GM18861 (cell line): Measurements from ENCODE around the gene SCRN1.
"Not testable (repeated sequence)": the region's sequence is repeated elsewhere in the genome, so short reads cannot be mapped to it uniquely, and the experiment has no call there.

Experiments used
- ATAC-seq: cut with Tn5 transposase; IDR thresholded peaks from one replicate; pipeline ENCODE4 v1.9.1; 2021; ENCODE audit not compliant: unreplicated experiment

SCRN1 gene

GRCh38 chr7:29893351-29893965 is 96.1 kb downstream of the SCRN1 start:
- no peak for ATAC-seq

DNA sequence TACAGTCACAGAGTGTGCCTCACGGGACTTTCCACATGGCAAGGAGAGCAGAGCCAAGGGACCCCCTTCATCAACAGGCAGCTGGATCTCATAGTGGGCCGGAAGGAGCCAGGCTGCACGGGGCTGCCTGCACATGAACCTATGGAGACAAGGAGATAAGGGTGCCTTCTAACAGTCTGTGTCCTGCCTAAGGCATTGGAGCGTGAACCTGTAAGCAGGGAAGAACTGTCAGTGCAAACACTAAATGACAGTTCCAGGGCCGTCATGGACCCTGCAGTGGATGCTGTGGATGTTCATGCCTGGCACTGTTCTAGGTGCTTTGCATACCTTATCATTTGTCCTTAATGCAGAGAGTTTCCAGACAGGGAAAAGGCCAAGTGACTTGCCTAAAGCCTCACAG is 97.4 kb downstream of the SCRN1 start:
- no peak for ATAC-seq

DNA sequence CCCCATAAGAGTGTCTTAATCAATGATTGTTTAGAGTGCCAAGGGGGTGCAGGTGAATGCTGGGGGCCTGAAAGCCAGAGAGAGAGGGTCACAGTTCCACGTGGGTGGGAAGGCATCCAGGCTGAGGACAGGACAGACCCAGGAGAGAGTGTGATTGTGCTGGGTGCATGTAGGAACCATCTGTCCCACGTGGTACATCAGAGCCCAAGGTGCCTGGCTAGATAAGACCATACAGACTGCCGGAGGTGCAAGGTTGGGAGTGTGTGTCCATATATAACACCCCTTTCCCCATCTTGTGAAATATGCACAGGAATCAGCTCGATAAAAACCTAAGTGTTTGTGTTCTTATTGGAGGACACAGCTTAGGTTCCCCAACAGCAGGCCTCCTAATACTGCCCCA is 97.8 kb downstream of the SCRN1 start:
- ATAC-seq = no peak

DNA sequence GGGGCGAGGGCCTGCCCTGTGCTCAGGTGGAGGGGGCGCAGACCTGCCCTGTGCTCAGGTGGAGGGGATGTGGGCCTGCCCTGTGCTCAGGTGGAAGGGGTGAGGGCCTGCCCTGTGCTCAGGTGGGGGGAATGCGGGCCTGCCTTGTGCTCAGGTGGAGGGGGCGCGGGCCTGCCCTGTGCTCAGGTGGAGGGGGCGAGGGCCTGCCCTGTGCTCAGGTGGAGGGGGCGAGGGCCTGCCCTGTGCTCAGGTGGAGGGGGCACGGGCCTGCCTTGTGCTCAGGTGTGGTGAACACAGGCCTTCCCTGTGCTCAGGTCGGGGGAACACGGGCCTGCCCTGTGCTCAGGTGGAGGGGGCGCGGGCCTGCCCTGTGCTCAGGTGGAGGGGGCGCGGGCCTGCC is 98.8 kb downstream of the SCRN1 start:
- not testable (repeated sequence) for ATAC-seq

GRCh38 chr7:29890251-29890650 is 99.3 kb downstream of the SCRN1 start:
- ATAC-seq = no peak

GRCh38 chr7:29889288-29889687 is 100.3 kb downstream of the SCRN1 start:
- no peak for ATAC-seq

DNA sequence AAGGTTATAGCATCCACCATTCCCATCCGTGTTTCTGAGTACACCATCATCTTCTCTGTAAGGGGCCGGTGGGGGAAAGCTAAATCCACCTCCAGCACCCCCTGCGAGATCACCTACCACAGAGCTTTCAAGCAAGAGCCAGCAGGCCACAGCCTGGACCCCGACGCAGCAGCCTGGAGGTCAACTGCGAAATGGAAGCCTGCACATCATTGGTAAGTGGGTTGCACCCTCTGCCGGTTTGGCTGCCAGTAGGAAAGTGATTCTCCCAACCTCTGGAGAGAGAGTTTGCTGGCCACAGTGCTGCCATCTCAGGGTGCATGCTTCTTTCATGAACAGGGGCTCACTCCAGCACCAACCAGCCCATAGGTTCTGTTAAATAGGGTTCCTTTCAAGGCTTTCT is 101.6 kb downstream of the SCRN1 start:
- no peak for ATAC-seq

DNA sequence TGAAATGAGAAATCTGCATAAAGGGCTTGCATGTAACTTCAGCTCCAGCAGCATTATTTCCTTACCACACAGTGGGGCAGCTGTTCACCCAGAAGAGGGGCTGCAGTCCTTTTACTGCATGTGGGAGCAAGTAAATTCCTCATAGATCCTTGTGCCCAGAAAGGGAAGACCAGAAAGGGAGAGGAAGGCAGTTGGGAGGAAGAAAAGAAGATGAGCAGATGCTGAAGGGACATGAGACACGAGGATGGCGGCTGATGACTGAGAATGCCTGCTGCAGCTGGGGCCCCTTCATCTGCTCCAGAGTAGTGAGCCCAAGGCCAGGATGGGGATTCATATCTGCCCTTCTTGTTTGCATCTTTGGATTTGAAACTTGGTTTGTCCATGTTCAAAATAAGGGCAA is 102.8 kb downstream of the SCRN1 start:
- ATAC-seq = no peak

DNA sequence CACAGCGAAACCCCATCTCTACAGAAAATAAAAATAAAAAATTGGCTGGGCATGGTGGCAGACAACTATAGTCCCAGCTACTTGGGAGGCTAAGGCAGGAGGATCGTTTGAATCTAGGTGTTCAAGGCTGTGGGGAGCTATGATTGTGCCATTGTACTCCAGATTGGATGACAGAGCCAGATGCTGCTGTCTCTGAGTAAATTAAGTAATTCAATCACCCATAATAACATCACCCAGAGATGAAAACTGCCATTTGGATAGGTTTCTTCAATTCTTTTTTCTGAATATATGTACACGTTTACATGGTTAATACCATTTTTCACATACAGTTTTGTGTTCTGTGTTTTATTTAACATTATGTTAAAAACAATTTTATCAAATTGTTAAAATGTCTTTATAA is 104.0 kb downstream of the SCRN1 start:
- no peak for ATAC-seq

GRCh38 chr7:29884399-29885272 is 105.0 kb downstream of the SCRN1 start:
- ATAC-seq = no peak

DNA sequence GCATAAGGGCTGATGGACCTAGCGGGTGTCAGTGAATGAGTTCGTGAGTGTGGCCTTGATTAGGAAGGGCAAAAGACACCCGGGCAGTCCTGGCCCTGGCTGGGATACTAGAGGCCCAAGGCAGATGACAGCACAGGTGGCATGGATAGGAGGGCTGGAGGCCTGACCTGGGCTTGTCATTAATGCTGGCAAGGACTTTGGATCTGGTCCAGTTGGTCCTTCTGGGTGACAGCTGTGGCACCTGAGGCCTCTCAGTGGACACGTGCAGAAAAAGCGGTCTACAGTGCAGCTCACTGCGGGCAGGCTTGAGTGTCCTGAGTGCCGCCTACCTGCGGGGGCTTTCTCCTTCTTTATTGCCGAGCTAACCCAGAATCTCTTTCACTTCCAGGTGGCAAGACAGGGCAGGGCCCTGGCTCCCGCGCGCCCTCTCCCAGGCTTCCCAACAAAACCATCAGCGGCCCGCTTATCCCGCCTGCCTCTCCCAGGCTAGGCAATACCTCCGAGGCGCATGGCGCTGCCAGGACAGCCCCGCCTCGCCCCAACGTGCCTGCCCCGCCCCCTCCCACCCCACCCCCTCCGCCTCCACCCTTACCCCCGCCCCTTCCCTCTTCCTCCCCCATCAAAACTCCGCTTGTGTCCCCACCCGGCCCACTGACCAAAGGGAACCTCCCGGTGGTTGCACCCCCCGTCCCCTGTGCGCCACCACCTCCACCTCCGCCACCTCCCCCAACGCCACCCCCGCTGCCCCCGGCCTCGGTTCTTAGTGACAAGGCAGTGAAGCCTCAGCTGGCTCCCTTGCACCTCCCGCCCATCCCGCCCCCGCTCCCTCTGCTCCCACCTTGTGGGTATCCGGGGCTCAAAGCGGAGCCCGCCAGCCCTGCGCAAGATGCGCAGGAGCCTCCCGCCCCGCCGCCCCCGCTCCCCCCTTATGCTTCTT is 105.9 kb downstream of the SCRN1 start:
- no peak for ATAC-seq

- no peak for ATAC-seq
Measured at GRCh38 chr7:29882481-29882880, 107.1 kb downstream of the SCRN1 start.

DNA sequence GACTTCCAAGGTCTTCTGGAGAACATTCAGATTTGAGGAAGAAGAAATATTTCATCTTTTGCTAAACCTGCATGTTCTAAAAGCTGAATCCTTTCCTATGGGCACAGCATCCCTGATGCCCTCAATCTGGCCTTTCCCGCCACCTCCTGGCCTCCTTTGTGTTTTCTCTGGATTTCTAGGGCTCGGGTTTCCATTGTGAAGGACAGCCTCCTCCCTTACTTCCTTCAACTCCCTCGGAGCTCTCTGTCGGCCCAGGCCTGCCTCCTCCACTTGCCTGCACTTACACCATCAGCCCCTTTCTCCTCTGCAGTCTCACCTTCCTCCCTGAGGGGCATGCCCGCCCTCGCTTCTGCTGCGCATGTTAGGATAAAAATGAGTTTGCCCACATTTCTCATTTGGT is 107.9 kb downstream of the SCRN1 start:
- no peak for ATAC-seq

- no peak for ATAC-seq
Measured at GRCh38 chr7:29879609-29880008, 110.0 kb downstream of the SCRN1 start.

GRCh38 chr7:29878081-29878688 is 111.4 kb downstream of the SCRN1 start:
- ATAC-seq = no peak

GRCh38 chr7:29877196-29877595 is 112.4 kb downstream of the SCRN1 start:
- ATAC-seq = no peak

GRCh38 chr7:29875741-29876140 is 113.9 kb downstream of the SCRN1 start:
- ATAC-seq = no peak

DNA sequence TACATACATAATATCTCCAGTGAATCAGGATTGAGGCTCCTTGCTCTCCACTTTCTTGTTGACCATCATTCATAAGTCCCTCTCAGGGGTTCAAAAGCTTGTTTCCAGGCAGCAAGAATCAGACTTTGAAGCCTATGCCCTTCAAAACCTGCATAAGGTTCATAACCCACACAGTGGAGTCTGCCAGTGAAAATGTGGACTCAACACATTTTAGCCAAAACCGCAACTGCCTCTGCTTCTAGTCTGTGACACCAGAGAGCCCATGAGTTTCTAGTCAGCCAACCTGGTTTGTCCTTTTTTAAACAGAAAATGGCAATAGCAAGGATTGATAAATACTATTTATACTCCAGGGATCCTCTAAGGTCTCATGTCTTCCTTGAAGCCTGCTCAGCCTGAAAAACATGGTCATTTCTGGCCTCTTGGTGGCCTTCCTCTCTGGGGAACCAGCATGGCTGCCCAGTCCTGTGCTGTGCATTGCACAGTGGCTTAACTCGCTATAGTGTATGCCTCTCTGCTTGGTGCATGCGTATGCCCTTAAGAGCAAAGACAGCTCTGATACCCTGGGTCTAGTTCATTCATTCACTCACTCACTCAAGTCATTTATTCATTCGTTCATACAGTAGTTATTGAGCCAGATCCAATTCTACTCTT is 115.8 kb downstream of the SCRN1 start:
- no peak for ATAC-seq

GRCh38 chr7:29871787-29872398 is 117.7 kb downstream of the SCRN1 start:
- ATAC-seq = no peak
